Right lobe of liver (tissue), 4 donors: ENCODE data around the gene FNDC10.

Experiments used
- POLR2A ChIP-seq: fragments of 450-650 bp; IDR thresholded peaks from one replicate; pipeline ENCODE4 v1.6.1; 2017; ENCODE audit warnings: antibody characterized with exemption, mild to moderate bottlenecking
- TF ChIP-seq, protein P1 (sequence below), 4 donors: fragments of 200-600 bp in 3 of 4; fragments of 450-650 bp in 1 of 4; IDR thresholded peaks; one replicate each; pipeline versions ENCODE4 v1.5.1 to v1.8.0; 2016 to 2022; ENCODE audit warnings: antibody characterized with exemption in 4 of 4, mild to moderate bottlenecking in 2 of 4
- donor health status: DM: no; HTN: no; CAD: no.
- donor health status: DM: no; HTN: no; CAD: no.
- donor health status: DM: no; HTN: yes; CAD: no.

GRCh38 chr1:1605724-1606123 is 5.8 kb upstream of the FNDC10 start:
- TF ChIP-seq, protein P1, sequence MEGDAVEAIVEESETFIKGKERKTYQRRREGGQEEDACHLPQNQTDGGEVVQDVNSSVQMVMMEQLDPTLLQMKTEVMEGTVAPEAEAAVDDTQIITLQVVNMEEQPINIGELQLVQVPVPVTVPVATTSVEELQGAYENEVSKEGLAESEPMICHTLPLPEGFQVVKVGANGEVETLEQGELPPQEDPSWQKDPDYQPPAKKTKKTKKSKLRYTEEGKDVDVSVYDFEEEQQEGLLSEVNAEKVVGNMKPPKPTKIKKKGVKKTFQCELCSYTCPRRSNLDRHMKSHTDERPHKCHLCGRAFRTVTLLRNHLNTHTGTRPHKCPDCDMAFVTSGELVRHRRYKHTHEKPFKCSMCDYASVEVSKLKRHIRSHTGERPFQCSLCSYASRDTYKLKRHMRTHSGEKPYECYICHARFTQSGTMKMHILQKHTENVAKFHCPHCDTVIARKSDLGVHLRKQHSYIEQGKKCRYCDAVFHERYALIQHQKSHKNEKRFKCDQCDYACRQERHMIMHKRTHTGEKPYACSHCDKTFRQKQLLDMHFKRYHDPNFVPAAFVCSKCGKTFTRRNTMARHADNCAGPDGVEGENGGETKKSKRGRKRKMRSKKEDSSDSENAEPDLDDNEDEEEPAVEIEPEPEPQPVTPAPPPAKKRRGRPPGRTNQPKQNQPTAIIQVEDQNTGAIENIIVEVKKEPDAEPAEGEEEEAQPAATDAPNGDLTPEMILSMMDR (IDR thresholded peaks at IDR 0.05) = no peak
- TF ChIP-seq POLR2A = no peak
